Activated naive CD4-positive, alpha-beta T cell treated with anti-CD3 and anti-CD28 coated beads, Interleukin-2, amount 50 U/mL, for 72 hours (primary cell): ENCODE measurements around the gene CCDC182. TPM values are rescaled to one million over a fixed set of nuclear protein-coding genes. Genes with fewer than 3 reads are reported as not detected.

Experiments
- ATAC-seq, 2 donors: fragments of 150-1000 bp; cut with Tn5 transposase; 2 replicates each; pipeline ENCODE4 v1.10.0; 2021; ENCODE audit warnings: mild to moderate bottlenecking in 2 of 2, moderate library complexity in 2 of 2
- DNase-seq, 2 donors: peaks; one replicate each; pipeline ENCODE4 v3.0.0; 2021 to 2022; ENCODE audit warnings: low spot score in 2 of 2
- H3K27ac Mint-ChIP-seq, 2 donors: one replicate each; pipeline ENCODE4 v1.8.0; 2022; ENCODE audit warnings: mild to moderate bottlenecking in 2 of 2, mixed read lengths in 2 of 2
- H3K36me3 Mint-ChIP-seq, 2 donors: one replicate each; pipeline ENCODE4 v1.8.0; 2022; ENCODE audit warnings: mixed read lengths in 2 of 2
- H3K9me3 Mint-ChIP-seq, 2 donors: one replicate each; pipeline ENCODE4 v1.8.0; 2022; ENCODE audit warnings: mixed read lengths in 2 of 2
- total RNA-seq, 2 donors: library from RNA; stranded (reverse); gene quantifications; one replicate each; pipeline ENCODE4 v1.2.3, GENCODE V29; 2022

The CCDC182 gene
- total RNA-seq, 2 donors from 2014 or later = not detected

GRCh38 chr17:57721967-57722703 is 23.0 kb downstream of the CCDC182 start:
- H3K9me3 Mint-ChIP-seq = no peaks in the 10 kb centered on the region
- peak overlapping the region in 1 of 2 donors; percentile 12 for H3K27ac Mint-ChIP-seq
- no peaks in the 10 kb centered on the region for H3K36me3 Mint-ChIP-seq
- ATAC-seq (no peak), DNase-seq (no peak)

- H3K36me3 Mint-ChIP-seq = no peaks in the 10 kb centered on the region
- ATAC-seq = no peak
Measured at GRCh38 chr17:57720386-57721035, 24.6 kb downstream of the CCDC182 start.

GRCh38 chr17:57718878-57719277 is 26.2 kb downstream of the CCDC182 start:
- ATAC-seq = no peak
- Mint-ChIP-seq H3K9me3 (no peaks in the 10 kb centered on the region), H3K36me3 (no peaks in the 10 kb centered on the region), H3K27ac (no peak overlapping the region)
- DNase-seq = no peak

More at GRCh38 chr17:57720386-57721035, 24.6 kb downstream of the CCDC182 start:
- DNase-seq = no peak
- Mint-ChIP-seq H3K27ac (no peak overlapping the region), H3K9me3 (no peaks in the 10 kb centered on the region)

GRCh38 chr17:57715981-57716380 is 29.1 kb downstream of the CCDC182 start:
- H3K27ac Mint-ChIP-seq = no peak overlapping the region
- H3K36me3 Mint-ChIP-seq = no peaks in the 10 kb centered on the region
- DNase-seq = no peak
- no peak for ATAC-seq
- H3K9me3 Mint-ChIP-seq = no peaks in the 10 kb centered on the region

GRCh38 chr17:57714665-57715180 is 30.4 kb downstream of the CCDC182 start:
- Mint-ChIP-seq H3K36me3 (no peaks in the 10 kb centered on the region), H3K9me3 (no peaks in the 10 kb centered on the region), H3K27ac (no peak overlapping the region)
- DNase-seq = no peak
- ATAC-seq = no peak

- ATAC-seq (no peak), DNase-seq (no peak)
- Mint-ChIP-seq H3K36me3 (no peaks in the 10 kb centered on the region), H3K27ac (no peak overlapping the region), H3K9me3 (no peaks in the 10 kb centered on the region)
Measured at GRCh38 chr17:57713140-57713539, 32.0 kb downstream of the CCDC182 start.

GRCh38 chr17:57708410-57708809 is 36.7 kb downstream of the CCDC182 start:
- H3K36me3 Mint-ChIP-seq = no peaks in the 10 kb centered on the region
- DNase-seq (no peak), ATAC-seq (no peak)
- no peak overlapping the region for H3K27ac Mint-ChIP-seq
- H3K9me3 Mint-ChIP-seq = no peaks in the 10 kb centered on the region

GRCh38 chr17:57707892-57708291 is 37.2 kb downstream of the CCDC182 start:
- ATAC-seq (no peak), DNase-seq (no peak)
- H3K9me3 Mint-ChIP-seq = no peaks in the 10 kb centered on the region
- no peaks in the 10 kb centered on the region for H3K36me3 Mint-ChIP-seq
- no peak overlapping the region for H3K27ac Mint-ChIP-seq

GRCh38 chr17:57706761-57707160 is 38.3 kb downstream of the CCDC182 start:
- DNase-seq (no peak), ATAC-seq (no peak)
- Mint-ChIP-seq H3K9me3 (no peaks in the 10 kb centered on the region), H3K27ac (no peak overlapping the region), H3K36me3 (no peaks in the 10 kb centered on the region)

GRCh38 chr17:57705921-57706695 is 39.0 kb downstream of the CCDC182 start:
- no peaks in the 10 kb centered on the region for H3K36me3 Mint-ChIP-seq
- no peak overlapping the region for H3K27ac Mint-ChIP-seq
- DNase-seq (no peak), ATAC-seq (peak in 1 of 2 donors; percentile 26)
- no peaks in the 10 kb centered on the region for H3K9me3 Mint-ChIP-seq

- ATAC-seq (no peak), DNase-seq (no peak)
- H3K9me3 Mint-ChIP-seq = no peaks in the 10 kb centered on the region
- H3K27ac Mint-ChIP-seq = no peak overlapping the region
- H3K36me3 Mint-ChIP-seq = no peaks in the 10 kb centered on the region
Measured at GRCh38 chr17:57704448-57704847, 40.7 kb downstream of the CCDC182 start.

GRCh38 chr17:57703273-57703672 is 41.8 kb downstream of the CCDC182 start:
- H3K36me3 Mint-ChIP-seq = no peaks in the 10 kb centered on the region
- DNase-seq (no peak), ATAC-seq (no peak)
- H3K9me3 Mint-ChIP-seq = no peaks in the 10 kb centered on the region
- no peak overlapping the region for H3K27ac Mint-ChIP-seq

- no peak overlapping the region for H3K27ac Mint-ChIP-seq
- ATAC-seq (no peak), DNase-seq (no peak)
- H3K36me3 Mint-ChIP-seq = no peaks in the 10 kb centered on the region
- no peaks in the 10 kb centered on the region for H3K9me3 Mint-ChIP-seq
Measured at GRCh38 chr17:57701124-57701523, 44.0 kb downstream of the CCDC182 start.

GRCh38 chr17:57699751-57700219 is 45.3 kb downstream of the CCDC182 start:
- DNase-seq (no peak), ATAC-seq (no peak)
- H3K36me3 Mint-ChIP-seq = no peaks in the 10 kb centered on the region
- no peaks in the 10 kb centered on the region for H3K9me3 Mint-ChIP-seq
- H3K27ac Mint-ChIP-seq = no peak overlapping the region

- Mint-ChIP-seq H3K36me3 (peaks cover 5 to 7% of the 10 kb centered on the region in 2 donors), H3K9me3 (peaks cover 0 to 7% of the 10 kb centered on the region in 2 donors), H3K27ac (no peak overlapping the region)
- DNase-seq (no peak), ATAC-seq (peak; percentile 44 to 51)
Measured at GRCh38 chr17:57697891-57698711, 47.0 kb downstream of the CCDC182 start.

- ATAC-seq = no peak
Measured at GRCh38 chr17:57697197-57697596, 47.9 kb downstream of the CCDC182 start.

More at GRCh38 chr17:57697197-57697596, 47.9 kb downstream of the CCDC182 start:
- H3K27ac Mint-ChIP-seq = no peak overlapping the region
- H3K9me3 Mint-ChIP-seq = peaks cover 0 to 12% of the 10 kb centered on the region in 2 donors
- DNase-seq = no peak
- H3K36me3 Mint-ChIP-seq = peaks cover 6 to 10% of the 10 kb centered on the region in 2 donors
